ENCODE results near the gene IFT43.

GRCh38 chr14:76080025-76080424, 94.5 kb downstream of the IFT43 start:
- TF ChIP-seq CTCF (IDR thresholded peaks at IDR 0.05) (no peak), POLR2A (IDR thresholded peaks at IDR 0.05) (no peak)
